Measurements from ENCODE around the gene IL22RA1.

DNA sequence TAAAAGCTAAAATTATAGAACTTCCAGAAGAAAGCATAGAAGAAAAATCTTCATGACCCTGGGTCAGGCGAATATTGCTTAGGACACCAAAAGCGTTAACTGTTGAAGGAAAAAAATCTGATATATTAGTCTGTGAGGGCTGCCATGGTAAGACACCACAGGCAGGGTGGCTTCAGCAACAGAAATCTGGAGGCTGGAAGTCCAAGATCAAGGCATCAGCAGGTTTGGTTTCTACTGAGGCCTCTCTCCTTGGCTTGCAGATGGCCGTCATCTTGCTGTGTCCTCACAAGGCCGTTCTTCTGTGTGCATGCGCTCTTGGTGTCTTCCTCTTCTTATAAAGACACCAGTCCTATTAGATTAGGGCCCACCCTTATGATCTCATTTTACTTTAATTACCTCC is 29.7 kb upstream of the IL22RA1 start:
- TF ChIP-seq, protein P1, sequence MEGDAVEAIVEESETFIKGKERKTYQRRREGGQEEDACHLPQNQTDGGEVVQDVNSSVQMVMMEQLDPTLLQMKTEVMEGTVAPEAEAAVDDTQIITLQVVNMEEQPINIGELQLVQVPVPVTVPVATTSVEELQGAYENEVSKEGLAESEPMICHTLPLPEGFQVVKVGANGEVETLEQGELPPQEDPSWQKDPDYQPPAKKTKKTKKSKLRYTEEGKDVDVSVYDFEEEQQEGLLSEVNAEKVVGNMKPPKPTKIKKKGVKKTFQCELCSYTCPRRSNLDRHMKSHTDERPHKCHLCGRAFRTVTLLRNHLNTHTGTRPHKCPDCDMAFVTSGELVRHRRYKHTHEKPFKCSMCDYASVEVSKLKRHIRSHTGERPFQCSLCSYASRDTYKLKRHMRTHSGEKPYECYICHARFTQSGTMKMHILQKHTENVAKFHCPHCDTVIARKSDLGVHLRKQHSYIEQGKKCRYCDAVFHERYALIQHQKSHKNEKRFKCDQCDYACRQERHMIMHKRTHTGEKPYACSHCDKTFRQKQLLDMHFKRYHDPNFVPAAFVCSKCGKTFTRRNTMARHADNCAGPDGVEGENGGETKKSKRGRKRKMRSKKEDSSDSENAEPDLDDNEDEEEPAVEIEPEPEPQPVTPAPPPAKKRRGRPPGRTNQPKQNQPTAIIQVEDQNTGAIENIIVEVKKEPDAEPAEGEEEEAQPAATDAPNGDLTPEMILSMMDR (IDR thresholded peaks at IDR 0.05; ENCODE audit: poor library complexity, severe bottlenecking): no peak
- TF ChIP-seq MXI1 (conservative IDR thresholded peaks at IDR 0.05; ENCODE audit: poor library complexity, severe bottlenecking) (no peak), EP300 (conservative IDR thresholded peaks at IDR 0.05; ENCODE audit: poor library complexity, severe bottlenecking) (no peak), POLR2AphosphoS5 (IDR thresholded peaks at IDR 0.05) (no peak), RAD21 (conservative IDR thresholded peaks at IDR 0.05) (no peak), EZH2 (IDR thresholded peaks at IDR 0.05; ENCODE audit: borderline replicate concordance, insufficient read depth, low read length, poor library complexity, severe bottlenecking) (no peak)
- TF ChIP-seq, protein P2, sequence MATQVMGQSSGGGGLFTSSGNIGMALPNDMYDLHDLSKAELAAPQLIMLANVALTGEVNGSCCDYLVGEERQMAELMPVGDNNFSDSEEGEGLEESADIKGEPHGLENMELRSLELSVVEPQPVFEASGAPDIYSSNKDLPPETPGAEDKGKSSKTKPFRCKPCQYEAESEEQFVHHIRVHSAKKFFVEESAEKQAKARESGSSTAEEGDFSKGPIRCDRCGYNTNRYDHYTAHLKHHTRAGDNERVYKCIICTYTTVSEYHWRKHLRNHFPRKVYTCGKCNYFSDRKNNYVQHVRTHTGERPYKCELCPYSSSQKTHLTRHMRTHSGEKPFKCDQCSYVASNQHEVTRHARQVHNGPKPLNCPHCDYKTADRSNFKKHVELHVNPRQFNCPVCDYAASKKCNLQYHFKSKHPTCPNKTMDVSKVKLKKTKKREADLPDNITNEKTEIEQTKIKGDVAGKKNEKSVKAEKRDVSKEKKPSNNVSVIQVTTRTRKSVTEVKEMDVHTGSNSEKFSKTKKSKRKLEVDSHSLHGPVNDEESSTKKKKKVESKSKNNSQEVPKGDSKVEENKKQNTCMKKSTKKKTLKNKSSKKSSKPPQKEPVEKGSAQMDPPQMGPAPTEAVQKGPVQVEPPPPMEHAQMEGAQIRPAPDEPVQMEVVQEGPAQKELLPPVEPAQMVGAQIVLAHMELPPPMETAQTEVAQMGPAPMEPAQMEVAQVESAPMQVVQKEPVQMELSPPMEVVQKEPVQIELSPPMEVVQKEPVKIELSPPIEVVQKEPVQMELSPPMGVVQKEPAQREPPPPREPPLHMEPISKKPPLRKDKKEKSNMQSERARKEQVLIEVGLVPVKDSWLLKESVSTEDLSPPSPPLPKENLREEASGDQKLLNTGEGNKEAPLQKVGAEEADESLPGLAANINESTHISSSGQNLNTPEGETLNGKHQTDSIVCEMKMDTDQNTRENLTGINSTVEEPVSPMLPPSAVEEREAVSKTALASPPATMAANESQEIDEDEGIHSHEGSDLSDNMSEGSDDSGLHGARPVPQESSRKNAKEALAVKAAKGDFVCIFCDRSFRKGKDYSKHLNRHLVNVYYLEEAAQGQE (IDR thresholded peaks at IDR 0.05; ENCODE audit: borderline replicate concordance): no peak
